Caki2 (cell line): Measurements from ENCODE around the gene GSTA2. TPM values are rescaled to one million over a fixed set of nuclear protein-coding genes. Genes with fewer than 3 reads are reported as not detected.
"Not testable (repeated sequence)": the region's sequence is repeated elsewhere in the genome, so short reads cannot be mapped to it uniquely, and the experiment has no call there.

Source experiments
- DNase-seq: peaks from one replicate; pipeline ENCODE4 v3.0.0-alpha.2; 2015; ENCODE audit warnings: low read depth
- in situ Hi-C: cut with HindIII; loops from 2 replicates; pipeline ENCODE4 v1.10.0; 2016; ENCODE audit warnings: low sequenced_read_pairs, low pct_unique_long_range_greater_than_20kb, mixed read lengths
- total RNA-seq: library from RNA; depleted of rRNA; stranded (reverse); fragments of >200 nt; shearing (Covaris generic); gene quantifications from 2 replicates; pipeline ENCODE4 v1.2.3, GENCODE V29; 2014; ENCODE audit warnings: low replicate concordance

GSTA2 gene
- total RNA-seq, 1 experiment from 2014 or later, result not detected

DNA sequence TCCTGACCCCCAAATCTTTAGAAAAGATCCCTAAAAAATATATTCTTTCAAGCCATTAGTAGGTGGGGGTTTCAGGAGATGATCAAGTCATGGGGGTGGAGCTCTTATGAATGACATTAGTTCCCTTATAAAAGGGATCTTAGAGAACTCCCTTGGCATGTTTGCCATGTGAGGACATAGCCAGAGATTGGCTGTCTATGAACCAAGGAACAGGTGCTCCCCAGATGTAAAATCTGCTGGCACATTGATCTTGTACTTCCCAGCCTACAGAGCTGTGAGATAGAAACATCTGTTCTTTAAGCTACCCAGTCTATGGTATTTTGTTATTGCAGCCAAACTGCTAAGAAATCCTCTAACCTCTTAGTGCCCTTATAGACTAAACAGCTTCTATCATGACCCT is 4.4 kb upstream of the GSTA2 start:
- in situ Hi-C loops, DNase-seq: not testable (repeated sequence)

DNA sequence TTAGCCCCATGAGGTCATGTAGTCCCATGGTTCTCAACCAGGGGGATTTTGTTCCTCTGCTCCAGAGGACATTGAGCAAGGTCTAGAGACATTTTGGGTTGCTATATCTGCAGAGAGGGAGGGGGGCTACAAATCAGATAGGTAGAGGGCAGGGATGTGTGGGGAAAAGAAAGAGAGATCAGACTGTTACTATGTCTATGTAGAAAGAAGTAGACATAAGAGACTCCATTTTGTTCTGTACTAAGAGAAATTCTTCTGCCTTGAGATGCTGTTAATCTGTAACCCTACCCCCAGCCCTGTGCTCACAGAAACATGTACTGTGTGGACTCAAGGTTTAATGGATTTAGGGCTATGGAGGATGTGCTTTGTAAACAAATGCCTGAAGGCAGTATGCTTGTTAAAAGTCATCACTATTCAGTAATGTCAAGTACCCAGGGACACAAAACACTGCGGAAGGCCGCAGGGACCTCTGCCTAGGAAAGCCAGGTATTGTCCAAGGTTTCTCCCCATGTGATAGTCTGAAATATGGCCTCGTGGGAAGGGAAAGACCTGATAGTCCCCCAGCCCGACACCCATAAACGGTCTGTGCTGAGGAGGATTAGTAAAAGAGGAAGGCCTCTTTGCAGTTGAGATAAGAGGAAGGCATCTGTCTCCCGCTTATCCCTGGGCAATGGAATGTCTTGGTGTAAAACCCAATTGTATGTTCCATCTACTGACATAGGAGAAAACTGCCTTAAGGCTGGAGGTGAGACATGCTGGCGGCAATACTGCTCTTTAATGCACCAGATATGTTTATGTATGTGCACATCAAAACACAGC is 1.4 kb downstream of the GSTA2 start:
- DNase-seq, in situ Hi-C loops: not testable (repeated sequence)

DNA sequence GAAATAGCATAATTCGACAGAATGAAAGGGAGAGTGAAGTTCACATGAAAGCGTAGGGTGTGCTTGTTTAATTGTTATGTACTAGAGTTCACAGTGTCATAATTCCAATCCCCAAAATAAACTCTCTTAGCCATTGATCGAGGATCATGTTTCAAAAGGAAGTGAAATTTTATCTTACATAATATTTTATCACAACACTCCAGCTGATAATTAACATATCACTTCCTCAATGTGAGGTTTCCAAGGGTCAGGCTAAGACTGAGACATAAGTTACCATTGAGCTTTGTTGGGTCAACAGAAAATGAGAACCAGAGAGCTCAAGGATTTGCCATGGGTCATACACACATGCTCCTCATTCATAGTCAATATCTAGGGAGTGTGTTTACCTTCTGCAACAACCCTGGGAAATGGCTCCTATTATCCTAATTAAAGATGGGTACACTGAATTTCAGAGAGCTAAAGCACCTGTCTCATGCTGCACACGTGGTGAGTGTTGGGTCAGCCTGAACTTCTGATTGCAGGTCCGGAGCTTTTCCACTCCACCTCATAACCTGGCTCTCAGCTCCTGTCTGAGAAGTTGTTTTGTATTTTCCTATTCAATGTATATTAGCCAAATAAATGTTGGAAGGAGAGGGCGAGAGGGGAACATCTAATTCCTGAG is 3.0 kb downstream of the GSTA2 start:
- in situ Hi-C loops, result no loop called here
- DNase-seq, result no peak

DNA sequence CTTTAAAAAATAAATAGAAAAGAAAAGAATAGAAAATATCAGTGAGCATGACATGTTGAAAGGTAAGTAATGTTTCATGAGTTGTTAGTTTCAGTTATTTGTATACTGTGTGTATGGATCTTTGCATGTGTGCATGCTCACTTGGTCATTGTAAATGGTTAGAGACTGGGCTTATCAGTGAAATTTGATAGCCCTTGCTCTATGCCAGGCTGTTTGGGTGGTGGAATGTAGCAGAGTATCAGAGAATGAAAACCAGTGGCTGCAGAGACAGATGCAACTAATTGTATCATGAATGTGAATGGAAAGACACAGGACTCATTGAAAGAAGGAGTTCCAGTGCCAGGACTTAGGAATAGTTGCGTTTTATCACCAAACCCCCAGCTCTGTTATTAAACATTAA is 4.2 kb downstream of the GSTA2 start:
- in situ Hi-C loops, result no loop called here

GRCh38 chr6:52757651-52758338 is 5.5 kb downstream of the GSTA2 start:
- DNase-seq, in situ Hi-C loops: not testable (repeated sequence)

More for the DNA sequence above, 4.2 kb downstream of the GSTA2 start:
- no peak for DNase-seq

GRCh38 chr6:52754443-52754842 is 8.8 kb downstream of the GSTA2 start:
- DNase-seq, result no peak
- in situ Hi-C loops, result no loop called here

- in situ Hi-C loops, result not testable (repeated sequence)
Observed at GRCh38 chr6:52753137-52753536, 10.1 kb downstream of the GSTA2 start.

DNA sequence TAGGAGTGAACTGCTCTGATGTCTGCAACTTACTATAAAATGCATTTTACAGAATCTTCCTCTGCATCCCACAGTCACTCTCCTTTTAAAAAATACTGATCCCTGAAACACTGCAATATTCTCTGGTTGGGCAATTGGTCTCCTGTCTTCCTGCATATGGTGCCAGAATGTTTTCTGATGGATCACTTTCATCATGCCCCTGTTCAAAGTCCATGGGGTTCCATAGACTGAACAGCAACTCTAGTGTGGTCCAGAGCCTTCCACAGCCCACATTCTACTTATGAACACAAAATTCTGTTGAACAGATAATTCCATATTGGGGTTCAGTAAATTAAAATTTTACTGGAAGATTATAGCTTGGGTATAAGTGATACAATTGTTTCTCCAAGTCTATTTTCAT is 11.0 kb downstream of the GSTA2 start:
- DNase-seq, result no peak

More at GRCh38 chr6:52753137-52753536, 10.1 kb downstream of the GSTA2 start:
- DNase-seq, result not testable (repeated sequence)

DNA sequence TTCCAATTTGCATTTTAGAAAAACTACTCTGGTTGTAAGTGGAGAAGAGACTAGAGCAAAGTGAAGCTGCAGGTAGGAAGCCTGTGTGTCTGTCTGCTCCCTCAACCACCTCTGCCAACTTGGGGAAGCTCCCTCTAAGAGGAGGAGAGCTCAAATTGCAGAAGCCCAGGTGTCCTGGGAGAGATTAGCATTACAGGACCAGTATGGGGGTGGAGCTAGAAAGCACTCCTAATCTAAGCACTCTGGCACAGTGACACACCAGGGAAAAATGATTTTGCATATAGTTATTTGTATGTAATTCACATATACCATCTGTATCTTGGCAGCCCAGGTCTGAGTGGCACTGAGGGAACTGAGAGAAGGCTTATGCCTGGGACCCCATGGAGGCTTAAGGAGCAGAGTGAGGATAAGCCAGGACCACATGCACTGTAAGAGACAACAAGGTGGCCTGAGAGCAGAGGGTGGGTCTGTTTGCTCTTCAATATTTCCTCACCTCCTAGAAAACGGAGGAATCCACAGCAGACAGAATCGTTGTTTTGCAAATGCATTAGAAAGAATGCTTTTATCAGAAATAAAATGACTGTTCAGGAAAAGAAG is 13.6 kb downstream of the GSTA2 start:
- in situ Hi-C loops, result no loop called here
- no peak for DNase-seq

More for the DNA sequence above, 11.0 kb downstream of the GSTA2 start:
- in situ Hi-C loops, result no loop called here

- in situ Hi-C loops, DNase-seq: not testable (repeated sequence)
Observed at GRCh38 chr6:52747301-52747700, 16.0 kb downstream of the GSTA2 start.

- in situ Hi-C loops, result no loop called here
- no peak for DNase-seq
Observed at GRCh38 chr6:52746213-52746612, 17.1 kb downstream of the GSTA2 start.

GRCh38 chr6:52745764-52746201 is 17.5 kb downstream of the GSTA2 start:
- in situ Hi-C loops, result no loop called here
- DNase-seq, result no peak

DNA sequence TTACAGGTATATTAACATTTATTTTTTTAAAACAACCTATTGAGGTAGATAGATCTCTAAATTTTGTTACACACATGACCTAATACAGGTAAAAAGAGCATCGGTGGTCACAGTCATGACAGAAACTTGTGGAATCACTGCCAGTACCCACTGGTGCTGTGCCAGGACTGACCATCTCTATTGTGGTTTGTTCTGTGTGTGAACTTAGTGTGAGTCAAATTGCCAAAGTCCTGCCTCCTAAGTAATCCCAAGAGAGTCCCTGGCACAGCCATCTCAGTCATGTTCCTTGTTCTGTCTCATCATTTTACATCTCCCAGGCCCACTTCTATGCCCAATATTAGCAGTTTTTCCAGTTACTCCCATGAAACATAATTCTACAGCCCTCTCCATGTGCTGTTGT is 21.4 kb downstream of the GSTA2 start:
- in situ Hi-C loops, result no loop called here
- DNase-seq, result no peak

GRCh38 chr6:52739627-52740026 is 23.6 kb downstream of the GSTA2 start:
- in situ Hi-C loops, result no loop called here
- DNase-seq, result no peak

DNA sequence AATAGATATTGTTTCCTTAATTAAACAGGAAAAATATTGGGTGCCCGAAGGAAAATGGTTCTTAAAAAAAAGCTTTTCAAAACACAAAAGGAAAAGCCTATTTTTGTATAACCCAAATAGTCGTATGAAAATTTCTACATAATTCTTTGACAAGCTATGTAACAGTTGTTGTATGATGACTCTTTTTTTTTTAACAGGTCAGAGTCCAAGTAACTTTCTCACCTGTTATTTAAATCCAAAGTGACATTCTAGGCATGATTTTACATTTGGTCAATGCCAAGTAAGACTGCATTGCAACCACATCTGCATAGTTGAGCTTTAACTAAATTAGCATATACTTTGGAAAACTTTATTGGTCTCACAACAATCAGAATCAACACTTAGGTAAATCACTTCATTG is 24.1 kb downstream of the GSTA2 start:
- no peak for DNase-seq
- in situ Hi-C loops, result no loop called here

GRCh38 chr6:52736145-52736544 is 27.1 kb downstream of the GSTA2 start:
- in situ Hi-C loops, result no loop called here

DNA sequence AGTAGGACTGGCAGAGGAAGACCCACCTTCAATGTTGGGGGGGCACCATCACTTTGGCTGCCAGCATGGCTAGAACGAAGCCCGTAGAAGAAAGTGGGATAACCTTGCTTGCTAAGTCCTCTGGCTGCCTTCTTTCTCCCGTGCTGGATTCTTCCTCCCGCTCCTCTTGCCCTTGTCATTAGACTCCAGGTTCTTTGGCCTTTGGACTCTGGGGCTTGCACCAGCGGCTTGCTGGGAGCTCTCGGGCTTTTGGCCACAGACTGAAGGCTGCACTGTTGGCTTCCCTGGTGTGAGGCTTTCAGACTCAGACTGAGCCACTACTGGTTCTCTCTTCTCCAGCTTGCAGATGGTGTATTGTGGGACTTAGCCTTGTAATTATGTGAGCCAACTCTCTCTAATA is 28.2 kb downstream of the GSTA2 start:
- in situ Hi-C loops, result no loop called here
- DNase-seq, result no peak

More at GRCh38 chr6:52736145-52736544, 27.1 kb downstream of the GSTA2 start:
- no peak for DNase-seq

DNA sequence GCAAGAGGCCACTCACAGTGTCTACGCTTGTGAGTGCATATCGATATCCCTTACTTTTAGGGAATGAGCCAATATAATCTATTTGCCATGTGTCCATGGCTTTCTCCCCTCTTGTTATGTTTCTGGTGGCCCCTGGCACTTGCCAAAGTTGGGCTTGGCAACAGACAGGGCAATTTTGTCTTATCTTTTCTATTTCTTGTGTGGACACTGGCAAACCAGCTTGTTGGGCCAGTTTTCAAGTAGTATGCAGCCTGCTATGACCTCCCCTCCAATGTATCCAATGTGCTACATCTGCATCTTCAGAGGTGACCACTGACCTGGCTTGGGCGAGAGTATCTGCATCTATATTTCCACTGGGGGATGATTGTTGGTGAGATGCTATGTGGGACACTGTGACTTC is 29.2 kb downstream of the GSTA2 start:
- DNase-seq, result no peak
- in situ Hi-C loops, result no loop called here

- in situ Hi-C loops, result no loop called here
- no peak for DNase-seq
Observed at GRCh38 chr6:52733172-52733571, 30.1 kb downstream of the GSTA2 start.
